ENCODE measurements around the gene FKBP1C.
"Not testable (repeated sequence)": the region's sequence is repeated elsewhere in the genome, so short reads cannot be mapped to it uniquely, and the experiment has no call there.

FKBP1C gene

DNA sequence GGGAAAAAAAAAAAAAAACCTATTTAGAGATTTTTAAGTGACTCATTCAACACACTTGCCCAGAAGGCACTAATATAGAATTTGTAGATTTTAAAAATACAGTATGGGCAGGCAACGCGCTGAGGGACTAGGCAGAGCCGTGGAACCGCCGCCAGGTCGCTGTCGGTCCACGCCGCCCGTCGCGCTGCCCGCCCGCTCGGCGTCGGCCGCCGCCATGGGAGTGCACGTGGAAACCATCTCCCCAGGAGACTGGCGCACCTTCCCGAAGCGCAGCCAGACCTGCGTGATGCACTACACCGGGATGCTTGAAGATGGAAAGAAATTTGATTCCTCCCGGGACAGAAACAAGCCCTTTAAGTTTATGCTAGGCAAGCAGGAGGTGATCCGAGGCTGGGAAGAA lies at the start of gene FKBP1C:
TSS of gene FKBP1C (plus strand) at position 127 of the 400 bp plus-strand sequence.
- DNase-seq (ENCODE audit: low read depth) = not testable (repeated sequence)

DNA sequence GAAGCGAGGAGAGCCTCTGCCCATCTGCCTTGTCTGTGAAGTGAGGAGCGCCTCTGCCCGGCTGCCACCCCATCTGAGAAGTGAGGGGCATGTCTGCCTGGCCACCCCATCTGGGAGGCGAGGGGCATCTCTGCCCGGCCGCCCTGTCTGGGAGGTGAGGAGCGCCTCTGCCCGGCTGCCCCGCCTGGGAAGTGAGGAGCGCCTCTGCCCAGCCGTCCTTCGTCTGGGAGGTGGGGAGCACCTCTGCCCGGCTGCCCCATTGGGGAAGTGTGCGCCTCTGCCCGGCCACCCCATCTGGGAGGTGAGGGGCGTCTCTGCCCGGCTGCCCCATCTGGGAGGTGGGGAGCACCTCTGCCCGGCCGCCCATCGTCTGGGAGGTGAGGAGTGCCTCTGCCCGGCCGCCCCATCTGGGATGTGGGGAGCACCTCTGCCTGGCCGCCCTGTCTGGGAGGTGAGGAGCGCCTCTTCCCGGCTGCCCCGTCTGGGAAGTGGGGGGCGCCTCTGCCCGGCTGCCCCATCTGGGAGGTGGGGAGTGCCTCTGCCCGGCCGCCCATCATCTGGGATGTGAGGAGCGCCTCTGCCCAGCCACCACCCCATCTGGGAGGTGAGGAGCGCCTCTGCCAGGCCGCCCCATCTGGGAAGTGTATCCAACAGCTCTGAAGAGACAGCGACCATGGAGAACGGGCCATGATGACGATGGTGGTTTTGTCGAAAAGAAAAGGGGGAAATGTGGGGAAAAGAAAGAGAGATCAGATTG lies 47.0 kb upstream of the FKBP1C start:
- DNase-seq (ENCODE audit: low read depth) = not testable (repeated sequence)

DNA sequence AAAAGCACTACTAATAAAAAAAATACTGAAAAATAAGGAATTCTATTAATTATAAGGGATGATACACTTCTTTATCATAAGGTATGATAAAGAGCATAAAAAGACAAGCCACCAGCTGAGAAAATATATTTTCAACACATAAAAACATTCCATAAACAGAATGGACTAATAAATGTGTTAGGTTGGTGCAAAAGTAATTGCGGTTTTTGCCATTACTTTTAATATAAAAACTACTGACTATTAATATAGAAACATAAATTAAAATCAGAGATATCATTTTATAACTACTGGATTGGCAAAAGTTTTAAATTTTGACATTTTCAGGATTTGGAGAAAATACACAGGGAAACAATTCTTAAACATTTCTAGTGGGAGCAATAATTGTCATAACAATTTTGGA lies 37.1 kb upstream of the FKBP1C start:
- DNase-seq (ENCODE audit: low read depth) = no peak

DNA sequence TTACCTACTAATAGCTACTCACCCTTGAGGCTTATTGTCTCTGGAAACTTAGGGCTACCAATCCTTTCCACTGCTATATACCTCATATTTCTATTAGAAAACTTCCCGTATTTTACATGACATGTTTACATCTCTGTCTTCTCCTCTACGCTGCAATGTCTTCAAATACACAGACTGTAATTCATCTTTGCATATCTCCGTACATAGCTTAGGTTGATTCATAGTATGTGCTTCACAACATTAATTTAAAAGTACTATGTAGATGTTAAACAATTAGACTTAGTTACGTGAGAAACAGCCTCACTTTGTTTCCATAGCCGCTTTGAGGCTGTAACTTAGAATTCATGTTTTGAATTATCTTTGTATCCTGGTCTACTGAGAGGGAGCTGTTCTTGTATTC lies 35.1 kb upstream of the FKBP1C start:
- no peak for DNase-seq (ENCODE audit: low read depth)

DNA sequence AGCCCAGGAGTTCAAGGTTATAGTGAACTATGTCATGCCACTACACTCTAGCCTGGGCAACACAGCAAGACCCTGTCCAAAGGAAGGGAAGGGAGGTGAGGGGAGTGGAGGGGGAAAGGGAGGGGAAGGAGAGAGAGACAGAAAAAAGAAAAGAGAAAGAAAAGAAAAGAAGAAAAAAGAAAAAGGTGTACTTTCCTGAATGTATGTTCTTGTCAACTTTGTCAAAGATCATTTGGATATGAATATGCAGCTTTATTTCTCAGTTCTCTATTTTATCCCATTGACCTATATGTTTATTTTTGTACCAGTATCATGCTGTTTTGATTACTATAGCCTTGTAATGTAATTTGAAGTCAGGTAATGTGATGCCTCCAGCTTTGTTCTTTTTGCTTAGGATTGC lies 30.9 kb upstream of the FKBP1C start:
- DNase-seq (ENCODE audit: low read depth) = no peak

DNA sequence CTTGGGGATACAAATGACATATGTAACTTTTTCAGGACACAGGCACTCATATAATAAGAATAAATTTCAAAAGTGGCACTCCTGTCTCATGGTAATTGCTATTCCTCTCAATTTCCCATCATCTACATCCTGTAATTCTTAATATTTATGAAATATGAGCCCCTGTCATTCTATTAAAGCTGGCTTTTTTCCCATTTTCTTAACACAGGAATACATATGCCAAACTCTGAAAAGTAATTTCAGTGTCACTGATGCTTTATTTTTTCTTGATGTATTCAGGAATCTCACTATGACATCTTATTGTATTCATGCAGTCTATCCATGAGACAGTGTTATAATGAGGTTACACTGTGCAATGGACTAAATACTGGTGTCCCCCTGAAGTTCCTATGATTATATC lies 24.3 kb upstream of the FKBP1C start:
- DNase-seq (ENCODE audit: low read depth) = no peak

DNA sequence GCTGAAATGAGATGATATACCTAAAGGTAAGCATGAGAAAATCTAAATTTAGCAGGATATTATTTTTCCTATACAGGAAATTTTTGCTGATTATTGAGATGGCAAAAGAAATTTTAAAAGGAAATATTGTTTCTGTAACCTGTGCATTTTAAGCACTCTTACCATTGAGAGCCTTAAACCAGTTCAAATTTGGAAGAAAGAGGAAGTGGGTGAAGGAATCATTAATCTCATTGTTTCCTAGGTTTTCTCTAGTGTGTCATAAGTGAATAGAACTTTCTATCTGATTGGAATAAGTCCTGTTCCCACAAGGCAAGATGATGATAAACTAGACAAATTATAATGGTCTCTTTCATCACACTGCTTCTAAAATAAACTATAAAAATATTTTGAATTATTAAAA lies 22.4 kb upstream of the FKBP1C start:
- DNase-seq (ENCODE audit: low read depth) = no peak

DNA sequence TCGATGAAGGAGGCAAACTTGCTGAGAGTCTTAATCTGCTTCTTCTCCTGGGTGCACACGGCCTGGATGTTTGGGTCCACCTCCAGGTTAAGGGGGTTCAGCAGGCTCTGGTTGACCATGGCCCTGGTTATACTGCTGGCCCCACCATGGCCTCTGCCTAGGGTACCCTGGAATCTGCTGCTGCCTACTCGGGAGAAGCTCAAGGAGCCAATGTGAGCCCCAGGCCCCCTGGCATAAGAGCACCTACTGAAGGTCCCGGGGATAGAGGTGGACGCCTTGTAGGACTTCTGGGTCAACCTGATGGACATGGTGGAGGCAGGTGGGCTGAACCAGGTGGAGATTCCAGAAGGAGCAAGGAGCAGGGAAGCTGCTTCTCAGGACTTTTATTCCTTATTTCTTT lies 17.9 kb upstream of the FKBP1C start:
- DNase-seq (ENCODE audit: low read depth) = no peak

DNA sequence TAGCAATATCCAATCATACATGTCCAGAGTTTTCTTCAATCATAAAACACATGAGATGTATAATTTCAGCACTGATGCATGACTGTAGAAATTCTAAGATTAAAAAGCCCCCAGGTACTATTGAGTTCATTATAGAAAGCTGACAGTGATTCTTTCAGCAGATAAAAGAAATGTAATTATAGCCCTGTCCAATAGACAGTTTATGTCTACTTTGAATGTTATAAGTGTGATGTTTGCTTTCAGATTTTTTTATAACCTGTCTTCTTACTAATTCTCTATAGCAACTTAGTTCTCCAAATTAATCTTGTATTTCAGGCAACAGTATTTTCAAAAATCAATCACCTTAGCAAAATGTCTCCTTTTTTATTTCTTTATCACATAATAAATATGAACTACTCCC lies 13.5 kb upstream of the FKBP1C start:
- DNase-seq (ENCODE audit: low read depth) = no peak

DNA sequence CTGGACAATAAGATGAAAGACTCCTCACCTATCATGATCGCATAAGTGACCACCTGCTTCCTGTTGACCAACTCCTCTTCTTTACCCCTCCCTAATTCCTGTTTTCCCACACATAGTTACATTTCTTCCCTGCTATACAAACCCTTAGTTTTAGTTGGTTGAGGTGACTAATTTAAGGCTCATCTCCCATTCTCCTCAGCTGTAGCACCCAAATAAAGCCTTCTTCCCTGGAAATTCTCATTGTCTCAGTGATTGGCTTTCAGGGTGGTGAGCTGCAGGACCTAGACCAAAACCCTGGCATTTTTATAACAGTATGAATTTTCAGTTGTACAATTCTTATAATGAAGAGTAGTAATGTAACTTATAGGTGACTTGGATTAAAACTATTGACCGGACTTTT lies 2.1 kb downstream of the FKBP1C start:
- DNase-seq (ENCODE audit: low read depth) = no peak

DNA sequence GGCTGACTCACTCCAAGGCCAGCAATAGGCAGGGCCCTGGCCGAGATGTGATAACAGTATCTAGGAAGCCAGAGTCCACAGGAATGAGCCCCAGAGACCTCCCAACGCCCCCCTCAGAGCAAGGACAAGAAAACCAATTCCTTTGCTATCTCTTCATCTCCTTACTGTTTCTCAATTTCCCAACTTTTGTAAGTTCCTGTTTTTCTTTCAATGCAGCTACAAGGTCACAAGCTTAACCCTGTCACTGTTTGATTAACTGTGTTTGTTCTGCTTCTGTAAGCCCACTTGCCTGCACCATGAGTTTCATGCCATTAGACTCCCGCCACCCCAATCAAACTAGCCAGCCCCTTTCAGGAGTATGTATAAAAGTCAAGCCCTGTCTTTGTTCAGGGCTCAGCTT lies 3.5 kb downstream of the FKBP1C start:
- DNase-seq (ENCODE audit: low read depth) = no peak

DNA sequence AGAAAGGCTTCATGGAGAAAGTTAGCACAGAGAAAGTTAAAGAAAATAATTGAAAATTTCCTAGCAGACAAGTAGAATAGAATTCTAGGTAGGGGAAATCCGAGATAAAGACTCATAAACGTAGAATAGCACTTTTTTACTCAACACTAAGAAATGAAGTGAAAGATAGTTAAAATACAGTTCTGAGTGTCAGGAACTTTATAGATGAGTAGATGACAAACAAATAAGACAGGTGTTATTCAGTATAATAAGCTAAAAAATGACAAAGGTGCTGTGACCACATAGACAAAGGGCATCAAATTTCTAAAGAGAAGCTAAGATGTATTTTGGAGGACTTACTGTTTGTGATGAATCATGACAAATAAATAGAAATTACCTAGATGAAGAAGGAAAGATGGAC lies 12.9 kb downstream of the FKBP1C start:
- DNase-seq (ENCODE audit: low read depth) = no peak

DNA sequence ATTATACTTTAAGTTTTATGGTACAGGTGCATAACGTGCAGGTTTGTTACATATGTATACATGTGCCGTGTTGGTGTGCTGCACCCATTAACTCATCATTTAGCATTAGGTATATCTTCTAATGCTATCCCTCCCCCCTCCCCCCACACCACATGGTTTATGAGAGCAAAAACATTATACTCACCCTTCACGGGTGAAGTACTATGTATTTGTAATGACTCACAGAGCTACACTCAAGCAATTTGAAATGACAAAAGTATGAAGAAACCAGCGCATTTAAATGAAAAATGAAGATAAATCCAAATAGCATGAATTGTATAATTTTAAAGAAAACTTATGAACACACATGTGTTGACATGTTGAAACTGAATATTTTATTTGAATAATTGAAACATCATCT lies 14.7 kb downstream of the FKBP1C start:
- DNase-seq (ENCODE audit: low read depth) = not testable (repeated sequence)

DNA sequence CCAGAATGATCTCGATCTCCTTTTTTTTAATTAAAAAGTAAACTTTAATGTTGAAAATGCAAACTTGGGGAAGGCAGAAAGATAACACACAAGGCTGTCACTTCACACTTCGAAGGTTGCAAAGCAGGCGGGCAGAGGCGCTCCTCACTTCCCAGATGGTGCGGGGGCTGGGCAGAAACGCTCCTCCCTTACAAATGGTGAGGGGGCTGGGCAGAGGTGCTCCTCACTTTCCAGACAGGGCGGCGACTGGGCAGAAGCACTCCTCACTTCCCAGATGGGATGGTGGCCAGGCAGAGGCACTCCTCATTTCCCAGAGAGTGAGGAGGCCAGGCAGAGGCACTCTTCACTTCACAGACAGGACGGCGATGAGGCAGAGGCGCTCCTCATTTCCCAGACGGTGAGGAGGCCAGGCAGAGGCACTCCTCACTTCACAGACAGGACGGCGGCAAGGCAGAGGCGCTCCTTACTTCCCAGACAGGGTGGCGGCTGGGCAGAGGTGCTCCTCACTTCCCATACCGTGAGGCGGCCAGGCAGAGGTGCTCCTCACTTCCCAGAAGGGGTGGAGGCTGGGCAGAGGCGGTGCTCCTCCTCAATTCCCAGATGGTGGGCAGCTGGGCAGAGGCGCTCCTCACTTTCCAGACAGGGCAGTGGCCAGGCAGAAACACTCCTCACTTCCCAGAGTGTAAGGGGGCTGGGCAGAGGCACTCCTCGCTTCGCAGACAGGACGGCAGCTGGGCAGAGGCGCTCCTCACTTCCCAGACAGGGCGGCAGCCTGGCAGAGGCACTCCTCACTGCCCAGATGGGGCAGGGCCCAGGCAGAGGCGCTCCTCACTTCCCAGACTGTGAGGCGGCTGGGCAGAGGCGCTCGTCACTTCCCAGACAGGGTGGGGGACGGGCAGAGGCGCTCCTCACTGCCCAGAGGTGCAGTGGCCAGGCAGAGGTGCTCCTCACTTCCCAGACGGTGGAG lies 16.9 kb downstream of the FKBP1C start:
- DNase-seq (ENCODE audit: low read depth) = not testable (repeated sequence)

DNA sequence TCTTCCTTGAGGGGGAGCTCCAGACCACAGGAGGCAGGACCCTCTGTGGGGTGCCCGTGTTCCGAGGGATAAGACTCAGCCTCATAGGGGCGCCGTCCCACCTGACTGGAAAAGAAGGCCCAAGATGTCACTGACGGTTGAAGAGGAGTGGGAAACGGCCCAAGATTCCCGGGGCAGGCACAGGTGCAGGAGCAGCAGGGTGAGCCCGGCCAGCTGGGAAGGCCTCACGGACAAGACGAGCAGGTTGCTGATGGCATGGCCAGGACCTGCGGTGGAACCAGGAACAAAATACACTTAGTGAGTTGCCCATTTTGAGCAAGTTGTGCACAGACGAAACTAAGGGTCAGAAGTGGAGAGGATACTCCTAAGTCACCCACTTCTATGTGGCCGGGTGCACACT lies 18.8 kb downstream of the FKBP1C start:
- DNase-seq (ENCODE audit: low read depth) = not testable (repeated sequence)

DNA sequence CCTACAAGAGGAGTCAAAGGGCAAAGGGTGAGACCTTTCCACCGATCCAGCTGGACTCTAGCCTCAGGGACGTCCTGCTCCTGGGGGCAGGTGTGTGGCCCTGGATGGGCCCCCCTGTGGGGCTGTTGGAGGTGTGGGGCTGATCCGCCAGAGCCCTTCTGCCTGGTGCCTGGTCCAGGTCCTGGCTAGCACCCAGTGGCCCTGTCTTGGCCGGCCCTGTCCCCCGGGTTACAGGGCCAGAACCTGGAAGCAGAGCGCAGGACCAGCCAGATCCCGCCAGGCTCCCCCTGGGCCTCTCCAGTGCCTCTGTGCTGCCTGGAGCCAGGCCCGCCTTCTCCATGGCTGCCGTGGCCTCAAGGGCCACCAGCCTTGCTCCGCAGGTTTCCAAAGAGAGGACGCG lies 19.2 kb downstream of the FKBP1C start:
- not testable (repeated sequence) for DNase-seq (ENCODE audit: low read depth)

DNA sequence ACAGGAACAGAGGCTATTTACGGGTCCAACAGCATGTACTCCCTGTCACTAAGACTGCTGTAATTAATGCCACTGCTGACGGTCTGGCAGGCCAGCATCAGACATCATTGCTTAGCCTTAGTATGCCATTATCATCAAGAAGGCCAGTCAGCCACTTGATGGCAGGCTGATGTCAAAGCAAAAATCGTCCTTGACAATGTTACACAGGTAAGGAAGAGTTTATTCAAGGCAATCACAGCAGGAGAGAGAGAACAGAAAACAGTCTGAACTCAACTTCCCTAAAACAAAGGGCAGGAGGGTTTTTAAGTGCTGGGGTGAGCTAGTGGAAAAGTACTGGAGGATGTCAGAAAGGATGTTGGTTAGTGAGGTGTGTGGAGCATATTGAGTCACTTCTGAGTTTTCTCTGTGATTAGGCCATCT lies 25.1 kb downstream of the FKBP1C start:
- DNase-seq (ENCODE audit: low read depth) = no peak

DNA sequence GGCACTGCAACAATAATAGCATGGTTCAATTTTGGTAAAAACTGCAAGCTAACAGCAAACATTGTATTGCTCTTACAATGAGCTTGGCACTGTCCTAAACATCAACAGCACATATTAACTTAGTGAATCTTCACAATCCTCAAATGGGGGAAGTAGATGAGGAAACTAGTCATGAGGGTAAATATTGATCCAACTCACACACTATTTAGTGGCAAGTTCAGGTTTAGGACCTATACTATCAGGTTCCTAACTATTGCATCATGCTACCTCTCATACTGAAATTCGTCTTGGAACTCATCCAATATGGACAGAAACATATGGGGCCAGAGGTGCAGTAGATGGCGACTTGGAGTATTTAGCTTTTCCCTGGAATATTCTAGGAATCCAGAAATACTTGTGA lies 34.2 kb downstream of the FKBP1C start:
- DNase-seq (ENCODE audit: low read depth) = no peak

DNA sequence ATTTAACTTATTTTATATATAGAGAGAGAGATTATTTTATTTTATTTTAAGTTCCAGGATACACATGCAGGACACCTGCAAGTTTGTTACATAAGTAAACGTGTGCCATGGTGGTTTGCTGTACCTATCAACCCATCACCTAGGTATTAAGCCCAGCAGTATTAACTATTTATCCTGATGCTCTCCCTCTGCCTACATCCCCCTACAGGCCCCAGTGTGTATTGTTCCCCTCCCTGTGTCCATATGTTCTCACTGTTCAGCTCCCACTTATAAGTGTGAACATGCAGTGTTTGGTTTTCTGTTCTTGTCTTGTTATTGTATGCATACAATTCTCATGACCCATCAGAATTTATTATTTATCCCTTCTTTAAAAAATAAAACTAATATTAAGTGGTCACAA lies 34.6 kb downstream of the FKBP1C start:
- DNase-seq (ENCODE audit: low read depth) = no peak

DNA sequence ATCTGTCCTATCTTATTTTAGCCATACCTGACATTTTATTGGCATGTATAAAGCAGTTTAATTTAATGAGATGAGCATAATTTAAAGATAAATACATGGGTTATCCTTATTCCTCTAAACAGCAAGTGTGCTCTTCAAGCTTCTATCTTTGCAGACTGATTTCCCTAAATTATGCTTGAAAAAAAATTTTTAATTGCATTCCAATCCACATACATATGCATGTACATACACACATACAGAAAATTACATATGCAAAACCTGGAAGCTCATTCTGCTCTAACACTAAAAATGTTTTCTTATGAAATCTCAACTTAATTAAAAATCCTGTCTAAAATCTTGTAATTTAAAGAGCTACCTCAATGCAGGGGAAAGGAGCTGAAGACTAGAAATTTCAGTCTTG lies 35.3 kb downstream of the FKBP1C start:
- no peak for DNase-seq (ENCODE audit: low read depth)

DNA sequence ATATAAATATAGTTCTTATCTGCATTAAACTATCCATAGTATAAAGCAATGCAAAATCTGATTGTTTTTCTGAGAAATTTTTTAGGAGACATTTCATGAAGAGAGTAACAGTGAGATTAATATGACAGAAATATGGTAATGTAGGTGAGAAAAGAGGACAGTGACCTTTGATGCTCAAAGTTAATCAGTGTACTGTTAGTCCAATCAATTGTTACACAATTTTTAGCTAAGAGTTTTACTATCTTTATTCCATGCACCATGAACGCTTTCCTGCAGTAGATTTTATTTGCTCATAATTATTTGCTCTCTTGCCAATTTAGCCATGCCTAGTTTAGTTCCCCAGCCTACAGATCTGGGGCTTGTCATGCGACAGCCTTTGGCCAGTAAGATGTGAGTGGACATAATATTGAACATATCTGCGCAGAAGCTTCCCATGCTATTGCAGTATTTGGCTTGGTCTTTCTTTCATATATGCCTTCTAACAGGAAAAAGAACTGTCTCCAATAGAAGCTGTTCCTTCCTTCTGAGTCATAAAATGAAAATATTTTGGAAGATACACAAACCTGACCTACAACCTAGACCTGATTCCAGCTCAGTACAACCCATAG lies 38.7 kb downstream of the FKBP1C start:
- DNase-seq (ENCODE audit: low read depth) = no peak

DNA sequence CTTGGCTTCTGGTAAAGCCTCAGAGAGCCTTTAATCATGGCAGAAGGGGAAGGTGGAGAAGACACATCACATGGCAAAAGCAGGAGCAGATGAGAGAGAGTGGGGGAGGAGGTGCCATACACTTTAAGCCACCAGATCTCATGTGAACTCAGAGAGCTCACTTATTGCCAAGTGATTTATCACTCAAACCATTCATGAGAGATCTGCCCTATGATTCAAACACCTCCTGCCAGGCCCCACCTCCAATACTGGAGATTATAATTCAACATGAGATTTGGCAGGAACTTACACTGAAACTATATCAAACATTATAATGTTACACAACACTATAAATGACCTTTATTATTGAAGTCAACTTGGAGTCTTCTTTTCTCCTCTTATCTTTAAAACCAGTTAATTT lies 47.9 kb downstream of the FKBP1C start:
- no peak for DNase-seq (ENCODE audit: low read depth)

DNA sequence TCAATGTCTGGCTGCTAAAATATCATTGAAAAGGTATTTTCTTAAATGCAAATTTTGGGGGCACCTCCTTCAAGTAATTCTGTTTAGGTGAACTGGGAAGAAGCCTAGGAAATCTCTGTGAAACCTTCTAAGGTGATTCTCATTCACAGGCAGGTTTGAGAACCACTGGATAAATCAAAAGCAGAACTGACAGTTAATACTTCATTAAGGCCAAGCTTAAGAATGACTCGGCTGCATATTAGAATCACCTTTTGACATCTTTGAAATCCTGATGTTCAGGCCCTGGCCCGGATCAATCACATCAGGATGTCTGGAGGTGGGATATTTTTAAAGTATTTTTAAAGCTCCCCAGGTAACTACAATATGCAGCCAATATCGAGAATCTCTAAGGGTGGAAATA lies 50.6 kb downstream of the FKBP1C start:
- DNase-seq (ENCODE audit: low read depth) = no peak

Measured in fibroblast of gingiva (primary cell).